ENCODE data around the gene DCC. TPM values are rescaled to one million over a fixed set of nuclear protein-coding genes. Genes with fewer than 3 reads are reported as not detected.

The DCC gene
- polyA plus RNA-seq, 1 donor (not counting 4 experiments of a cell fraction or from before 2014, with no cell fraction given) = not detected

DNA sequence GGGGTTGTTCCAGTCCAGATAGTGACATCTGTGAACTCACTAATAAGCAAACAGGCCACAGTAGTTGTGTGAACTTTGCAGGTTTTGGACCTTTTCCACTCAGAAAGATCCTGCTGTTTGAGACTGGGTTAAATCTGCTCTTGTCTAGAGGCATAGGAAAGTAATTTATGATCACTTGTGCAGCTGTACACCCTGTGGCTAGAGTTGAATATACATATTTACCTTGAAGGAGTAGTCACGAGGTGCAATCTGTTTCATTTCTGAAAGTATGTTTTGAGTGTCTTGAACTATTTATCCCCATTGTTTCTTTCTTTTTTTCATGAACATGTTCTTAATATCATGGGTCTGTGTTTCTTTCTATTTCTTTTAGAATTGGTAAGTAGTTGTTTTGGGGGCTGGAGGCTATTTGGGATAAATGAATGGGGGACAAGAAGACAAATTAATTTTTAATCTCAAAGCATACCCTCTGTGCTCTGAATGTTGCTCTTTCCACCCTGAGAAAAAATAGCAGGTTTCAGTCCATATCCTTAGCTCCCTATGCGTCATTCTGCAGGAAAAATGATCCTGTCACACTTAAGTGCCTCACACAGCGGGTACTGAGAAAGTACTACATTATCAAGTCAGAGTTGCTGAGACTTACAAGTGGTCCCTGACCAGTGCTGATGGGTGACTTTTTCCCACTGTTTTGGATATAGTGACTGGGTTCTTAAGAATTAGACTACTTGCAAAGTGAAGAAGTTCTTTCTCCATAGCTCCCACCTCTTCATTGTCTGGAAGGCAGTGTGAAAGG lies 28.2 kb downstream of the DCC start:
- Histone ChIP-seq H3K27me3 (ENCODE audit: control insufficient read depth, extremely low read depth, insufficient read depth, low read length) (no peaks in the 10 kb centered on the region), H3K4me2 (ENCODE audit: control insufficient read depth, extremely low read depth, insufficient read depth, low read depth, low read length) (no peak overlapping the region), H4K20me1 (ENCODE audit: control insufficient read depth, extremely low read depth, insufficient read depth, low read length) (no peaks in the 10 kb centered on the region), H3K36me3 (ENCODE audit: control insufficient read depth in 2 of 2, extremely low read depth in 1 of 2, insufficient read depth in 2 of 2, low read length in 2 of 2) (no peaks in the 10 kb centered on the region), H3K4me3 (ENCODE audit: control insufficient read depth in 2 of 3, extremely low read depth in 1 of 3, insufficient read depth in 2 of 3, low read depth in 1 of 3, low read length in 3 of 3) (no peak overlapping the region), H3K4me1 (ENCODE audit: control insufficient read depth, extremely low read depth, insufficient read depth, low read length) (no peaks in the 10 kb centered on the region), H3K9me3 (ENCODE audit: control insufficient read depth, low read depth, low read length) (no peaks in the 10 kb centered on the region), H3K9ac (ENCODE audit: control insufficient read depth, extremely low read depth, insufficient read depth, low read length) (no peak overlapping the region), H3K79me2 (ENCODE audit: control insufficient read depth, insufficient read depth, low read length) (no peaks in the 10 kb centered on the region), H3K27ac (ENCODE audit: control insufficient read depth, insufficient read depth, low read length) (no peak overlapping the region), H2AFZ (ENCODE audit: control insufficient read depth, low read length) (no peak overlapping the region), H3K9me1 (ENCODE audit: control insufficient read depth, extremely low read depth, insufficient read depth, low read length) (no peaks in the 10 kb centered on the region)
- no peak for TF ChIP-seq EZH2 (IDR thresholded peaks at IDR 0.05; ENCODE audit: low read length)
- TF ChIP-seq, protein P1, sequence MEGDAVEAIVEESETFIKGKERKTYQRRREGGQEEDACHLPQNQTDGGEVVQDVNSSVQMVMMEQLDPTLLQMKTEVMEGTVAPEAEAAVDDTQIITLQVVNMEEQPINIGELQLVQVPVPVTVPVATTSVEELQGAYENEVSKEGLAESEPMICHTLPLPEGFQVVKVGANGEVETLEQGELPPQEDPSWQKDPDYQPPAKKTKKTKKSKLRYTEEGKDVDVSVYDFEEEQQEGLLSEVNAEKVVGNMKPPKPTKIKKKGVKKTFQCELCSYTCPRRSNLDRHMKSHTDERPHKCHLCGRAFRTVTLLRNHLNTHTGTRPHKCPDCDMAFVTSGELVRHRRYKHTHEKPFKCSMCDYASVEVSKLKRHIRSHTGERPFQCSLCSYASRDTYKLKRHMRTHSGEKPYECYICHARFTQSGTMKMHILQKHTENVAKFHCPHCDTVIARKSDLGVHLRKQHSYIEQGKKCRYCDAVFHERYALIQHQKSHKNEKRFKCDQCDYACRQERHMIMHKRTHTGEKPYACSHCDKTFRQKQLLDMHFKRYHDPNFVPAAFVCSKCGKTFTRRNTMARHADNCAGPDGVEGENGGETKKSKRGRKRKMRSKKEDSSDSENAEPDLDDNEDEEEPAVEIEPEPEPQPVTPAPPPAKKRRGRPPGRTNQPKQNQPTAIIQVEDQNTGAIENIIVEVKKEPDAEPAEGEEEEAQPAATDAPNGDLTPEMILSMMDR (optimal IDR thresholded peaks at IDR 0.05 in 1 of 3, IDR thresholded peaks at IDR 0.05 in 1 of 3, conservative IDR thresholded peaks at IDR 0.05 in 1 of 3; ENCODE audit: extremely low read depth in 1 of 3, insufficient read depth in 2 of 3, low read length in 3 of 3) = no peak
- dilution Hi-C loops (cut with MboI; ENCODE audit: extremely low pct_ligation_motif_present, low sequenced_read_pairs) = no loop called here
- FAIRE-seq = no peak
- no peak for DNase-seq (ENCODE audit: low read depth, low spot score)

GRCh38 chr18:52370841-52371240 lies 30.8 kb downstream of the DCC start:
- Histone ChIP-seq H3K27me3 (ENCODE audit: control insufficient read depth, extremely low read depth, insufficient read depth, low read length) (no peaks in the 10 kb centered on the region), H3K36me3 (ENCODE audit: control insufficient read depth in 2 of 2, extremely low read depth in 1 of 2, insufficient read depth in 2 of 2, low read length in 2 of 2) (no peaks in the 10 kb centered on the region), H3K27ac (ENCODE audit: control insufficient read depth, insufficient read depth, low read length) (no peak overlapping the region), H3K9me3 (ENCODE audit: control insufficient read depth, low read depth, low read length) (no peaks in the 10 kb centered on the region), H3K79me2 (ENCODE audit: control insufficient read depth, insufficient read depth, low read length) (no peaks in the 10 kb centered on the region), H3K9me1 (ENCODE audit: control insufficient read depth, extremely low read depth, insufficient read depth, low read length) (no peaks in the 10 kb centered on the region), H3K9ac (ENCODE audit: control insufficient read depth, extremely low read depth, insufficient read depth, low read length) (no peak overlapping the region), H3K4me3 (ENCODE audit: control insufficient read depth in 2 of 3, extremely low read depth in 1 of 3, insufficient read depth in 2 of 3, low read depth in 1 of 3, low read length in 3 of 3) (no peak overlapping the region), H4K20me1 (ENCODE audit: control insufficient read depth, extremely low read depth, insufficient read depth, low read length) (no peaks in the 10 kb centered on the region), H3K4me2 (ENCODE audit: control insufficient read depth, extremely low read depth, insufficient read depth, low read depth, low read length) (no peak overlapping the region), H2AFZ (ENCODE audit: control insufficient read depth, low read length) (no peak overlapping the region), H3K4me1 (ENCODE audit: control insufficient read depth, extremely low read depth, insufficient read depth, low read length) (no peaks in the 10 kb centered on the region)
- DNase-seq (ENCODE audit: low read depth, low spot score) (no peak), FAIRE-seq (no peak)
- dilution Hi-C loops (cut with MboI; ENCODE audit: extremely low pct_ligation_motif_present, low sequenced_read_pairs) = no loop called here
- TF ChIP-seq EZH2 (IDR thresholded peaks at IDR 0.05; ENCODE audit: low read length) = no peak
- TF ChIP-seq, protein P1 (optimal IDR thresholded peaks at IDR 0.05 in 1 of 3, IDR thresholded peaks at IDR 0.05 in 1 of 3, conservative IDR thresholded peaks at IDR 0.05 in 1 of 3; ENCODE audit: extremely low read depth in 1 of 3, insufficient read depth in 2 of 3, low read length in 3 of 3) = no peak

Measured in keratinocyte (primary cell).